H1 (cell line): ENCODE results near the gene SCGB1A1. TPM values are rescaled to one million over a fixed set of nuclear protein-coding genes. Genes with fewer than 3 reads are reported as not detected.

ENCODE experiments used
- CTCF ChIA-PET: fragments of 300-600 bp; sonication (Branson Sonifier 250); formaldehyde crosslinking; loops from one replicate; lab custom pipeline; 2021; ENCODE audit not compliant: partially characterized antibody; lab: Charles Lee
- POLR2A ChIA-PET: fragments of 300-600 bp; sonication (Branson Sonifier 250); formaldehyde crosslinking; loops from one replicate; lab custom pipeline; 2021; ENCODE audit warnings: inconsistent platforms; ENCODE audit not compliant: partially characterized antibody; lab: Charles Lee
- DNase-seq, 2 experiments: peaks; one replicate each; pipeline versions ENCODE4 v3.0.0 to v3.0.0-alpha.2; 2010 to 2022; ENCODE audit warnings: low spot score in 2 of 2, low read depth in 1 of 2, mixed read lengths in 1 of 2
- FAIRE-seq: peaks from 2 replicates; lab custom pipeline; 2011; peaks lifted over from hg19 to GRCh38; lab: Jason Lieb, UNC
- H2AFZ ChIP-seq: 2 replicates; pipeline ENCODE4 v1.8.1; 2012; ENCODE audit warnings: low read length, inconsistent platforms
- H2AK5ac ChIP-seq: 2 replicates; pipeline ENCODE4 v1.6.1; 2013; ENCODE audit warnings: low read depth, low read length
- H2BK120ac ChIP-seq: replicated peaks from 2 replicates; pipeline ENCODE3; 2013; ENCODE audit warnings: low read depth, low read length, inconsistent platforms
- H2BK12ac ChIP-seq: 2 replicates; pipeline ENCODE4 v1.6.1; 2013; ENCODE audit warnings: low read depth, low read length
- H2BK15ac ChIP-seq: 2 replicates; pipeline ENCODE4 v1.6.1; 2013; ENCODE audit warnings: low read length
- H2BK20ac ChIP-seq: 2 replicates; pipeline ENCODE4 v1.6.1; 2013; ENCODE audit warnings: low read length
- H2BK5ac ChIP-seq: 2 replicates; pipeline ENCODE4 v1.6.1; 2013; ENCODE audit warnings: low read depth, low read length
- H3K14ac ChIP-seq: 2 replicates; pipeline ENCODE4 v1.6.1; 2013; ENCODE audit warnings: inconsistent platforms; ENCODE audit not compliant: insufficient read length
- H3K18ac ChIP-seq: 2 replicates; pipeline ENCODE4 v1.6.1; 2013; ENCODE audit warnings: low read length; ENCODE audit errors: extremely low read depth
- H3K23ac ChIP-seq: 2 replicates; pipeline ENCODE4 v1.6.1; 2013; ENCODE audit warnings: inconsistent platforms; ENCODE audit not compliant: insufficient read length
- H3K23me2 ChIP-seq: 2 replicates; pipeline ENCODE4 v1.6.1; 2013; ENCODE audit warnings: low read depth, low read length
- H3K27ac ChIP-seq: 2 replicates; pipeline ENCODE4 v1.6.1; 2011; ENCODE audit warnings: low read depth, low read length, inconsistent platforms
- H3K27me3 ChIP-seq, 4 experiments: replicated peaks in 1 of 4; 1 replicate in 1 of 4; 2 replicates in 3 of 4; pipeline versions ENCODE4 v1.6.1 to v1.8.1; 2011 to 2013; ENCODE audit warnings: low read length in 3 of 4, mild to moderate bottlenecking in 3 of 4, inconsistent platforms in 2 of 4, mixed read lengths in 2 of 4, moderate library complexity in 1 of 4; ENCODE audit not compliant: control insufficient read depth in 3 of 4, insufficient read depth in 3 of 4; ENCODE audit errors: extremely low read depth in 1 of 4
- H3K36me3 ChIP-seq, 4 experiments: 2 replicates each; pipeline versions ENCODE4 v1.6.1 to v1.8.1; 2011 to 2013; ENCODE audit warnings: mild to moderate bottlenecking in 4 of 4, low read length in 3 of 4, moderate library complexity in 2 of 4, control low read depth in 1 of 4, inconsistent platforms in 1 of 4; ENCODE audit not compliant: insufficient read depth in 4 of 4, control insufficient read depth in 2 of 4
- H3K4ac ChIP-seq: replicated peaks from 2 replicates; pipeline ENCODE3; 2013; ENCODE audit warnings: low read length, low read depth, mixed read lengths, inconsistent platforms; ENCODE audit not compliant: insufficient read length
- H3K4me1 ChIP-seq, 4 experiments: replicated peaks in 1 of 4; 1 replicate in 1 of 4; 2 replicates in 3 of 4; pipeline versions ENCODE4 v1.6.1 to v1.8.1; 2011 to 2013; ENCODE audit warnings: low read length in 3 of 4, inconsistent platforms in 2 of 4, mixed read lengths in 1 of 4; ENCODE audit not compliant: insufficient read depth in 4 of 4, control insufficient read depth in 3 of 4
- H3K4me2 ChIP-seq, 2 experiments: 2 replicates each; pipeline versions ENCODE4 v1.6.1 to v1.8.1; 2011 to 2013; ENCODE audit warnings: low read depth in 2 of 2, low read length in 2 of 2, control low read depth in 1 of 2, inconsistent platforms in 1 of 2, mild to moderate bottlenecking in 1 of 2; ENCODE audit not compliant: insufficient read depth in 1 of 2
- H3K4me3 ChIP-seq, 4 experiments: fragments of 200-600, 300-600 bp in 1 of 4; sonication (generic), shearing (Covaris generic), sonication (Bioruptor Twin) in 1 of 4; 2 replicates each; pipeline versions ENCODE4 v1.5.1 to v1.8.1; 2011 to 2016; ENCODE audit warnings: low read length in 4 of 4, low read depth in 3 of 4, control low read depth in 2 of 4, inconsistent platforms in 2 of 4, mild to moderate bottlenecking in 2 of 4, mixed read lengths in 1 of 4, moderate library complexity in 1 of 4; ENCODE audit not compliant: insufficient read depth in 2 of 4; ENCODE audit errors: extremely low read depth in 1 of 4
- H3K56ac ChIP-seq: replicated peaks from 2 replicates; pipeline ENCODE3; 2013; ENCODE audit warnings: low read depth, mild to moderate bottlenecking, mixed read lengths, low read length, inconsistent platforms; ENCODE audit not compliant: insufficient read length
- H3K79me1 ChIP-seq: 2 replicates; pipeline ENCODE4 v1.6.1; 2013; ENCODE audit warnings: low read depth, low read length, control low read depth
- H3K79me2 ChIP-seq, 2 experiments: 2 replicates each; pipeline versions ENCODE4 v1.6.1 to v1.8.1; 2012 to 2013; ENCODE audit warnings: low read length in 2 of 2, mild to moderate bottlenecking in 2 of 2, inconsistent platforms in 1 of 2; ENCODE audit not compliant: insufficient read depth in 2 of 2, control insufficient read depth in 1 of 2
- H3K9ac ChIP-seq, 4 experiments: replicated peaks in 1 of 4; 1 replicate in 1 of 4; 2 replicates in 3 of 4; pipeline versions ENCODE4 v1.6.1 to v1.8.1; 2011 to 2013; ENCODE audit warnings: low read depth in 3 of 4, low read length in 3 of 4, control low read depth in 2 of 4, mild to moderate bottlenecking in 2 of 4, moderate library complexity in 2 of 4, inconsistent platforms in 1 of 4; ENCODE audit errors: extremely low read depth in 1 of 4
- H3K9me3 ChIP-seq, 2 experiments: 2 replicates each; pipeline versions ENCODE4 v1.6.1 to v1.8.1; 2012 to 2013; ENCODE audit warnings: mild to moderate bottlenecking in 2 of 2, moderate library complexity in 2 of 2, control low read depth in 1 of 2, inconsistent platforms in 1 of 2, low read depth in 1 of 2, low read length in 1 of 2, mixed read lengths in 1 of 2; ENCODE audit not compliant: insufficient read depth in 2 of 2
- H4K20me1 ChIP-seq, 2 experiments: replicated peaks in 1 of 2; 2 replicates each; pipeline versions ENCODE3 to v1.8.1; 2011 to 2013; ENCODE audit warnings: inconsistent platforms in 2 of 2, low read length in 2 of 2, mild to moderate bottlenecking in 1 of 2; ENCODE audit not compliant: insufficient read depth in 2 of 2, control insufficient read depth in 1 of 2
- H4K5ac ChIP-seq: 2 replicates; pipeline ENCODE4 v1.6.1; 2013; ENCODE audit warnings: low read length, low read depth, mixed read lengths, inconsistent platforms; ENCODE audit not compliant: insufficient read length
- H4K8ac ChIP-seq: 2 replicates; pipeline ENCODE4 v1.8.0; 2013; ENCODE audit warnings: mild to moderate bottlenecking, moderate library complexity, low read length, inconsistent platforms; ENCODE audit not compliant: insufficient read depth; ENCODE audit errors: extremely low read depth
- H4K91ac ChIP-seq: replicated peaks from 2 replicates; pipeline ENCODE3; 2013; ENCODE audit warnings: low read length, mixed read lengths, inconsistent platforms; ENCODE audit not compliant: insufficient read length
- CHD1 ChIP-seq: IDR thresholded peaks from 2 replicates; pipeline ENCODE4 v1.6.1; 2012; ENCODE audit warnings: low read depth, low read length, improper control_type of control experiment
- EGR1 ChIP-seq: IDR thresholded peaks from 2 replicates; pipeline ENCODE4 v1.6.1; 2011; ENCODE audit warnings: low read depth, low read length, borderline replicate concordance
- EP300 ChIP-seq, 2 experiments: IDR thresholded peaks; 1 replicate in 1 of 2; 2 replicates in 1 of 2; pipeline ENCODE4 v1.6.1; 2011 to 2012; ENCODE audit warnings: low read depth in 2 of 2, low read length in 2 of 2, mild to moderate bottlenecking in 2 of 2, borderline replicate concordance in 1 of 2, inconsistent platforms in 1 of 2, moderate library complexity in 1 of 2
- EZH2 ChIP-seq: fragments of 200-600 bp; sonication (generic); IDR thresholded peaks from 2 replicates; pipeline ENCODE4 v1.7.1; 2012; ENCODE audit warnings: low read depth, mild to moderate bottlenecking, moderate library complexity, low read length, inconsistent platforms; ENCODE audit not compliant: severe bottlenecking
- HDAC6 ChIP-seq: IDR thresholded peaks from one replicate; pipeline ENCODE4 v1.7.1; 2012; ENCODE audit warnings: low read depth, mild to moderate bottlenecking, inconsistent platforms, low read length, moderate library complexity
- KDM1A ChIP-seq: fragments of 200-600, 300-600 bp; sonication (generic); IDR thresholded peaks from 2 replicates; pipeline ENCODE4 v1.7.1; 2016; ENCODE audit warnings: mild to moderate bottlenecking, low read length, borderline replicate concordance
- RNF2 ChIP-seq: fragments of 200-900, 300-1000 bp; sonication (generic); IDR thresholded peaks from 2 replicates; pipeline ENCODE4 v1.7.1; 2016; ENCODE audit warnings: borderline replicate concordance, low read depth, mild to moderate bottlenecking, antibody characterized with exemption, low read length; ENCODE audit not compliant: poor library complexity, severe bottlenecking; ENCODE audit errors: missing control alignments
- WGBS, 2 experiments: shearing (Covaris generic) in 1 of 2; methylation state at CpG; one replicate each; pipeline versions ENCODE4 v1.1.6 to v1.1.7; 2013 to 2015; ENCODE audit warnings: low lambda C conversion rate in 2 of 2, mixed read lengths in 2 of 2, inconsistent platforms in 1 of 2, low coverage in 1 of 2, missing lambda C conversion rate in 1 of 2; ENCODE audit not compliant: insufficient replicate concordance in 2 of 2, insufficient coverage in 1 of 2, insufficient read length in 1 of 2; ENCODE audit errors: extremely low coverage in 1 of 2, missing lambda C conversion rate in 1 of 2; 5-methylcytosine and 5-hydroxymethylcytosine counted together
- polyA plus RNA-seq, 7 experiments: library from polyadenylated mRNA; depleted of rRNA in 3 of 7; stranded (reverse) in 5 of 7; unstranded in 2 of 7; fragments of >200 nt in 5 of 7; fragments of 200-250 nt in 2 of 7; gene quantifications; 1 replicate in 5 of 7; 2 replicates in 1 of 7; 4 replicates in 1 of 7; pipeline versions ENCODE4 v1.2.1 to v1.2.3, GENCODE V29; 2011 to 2013; ENCODE audit warnings: missing spikeins in 2 of 7, mixed read lengths in 2 of 7
- total RNA-seq: library from RNA; stranded (reverse); fragmentation: NEBNext Ultra II Directional; extraction: Animal tissue kit (Norgen Biotek cat#: 25700); gene quantifications from 2 replicates; pipeline ENCODE4 v1.2.1, GENCODE V29; 2021

Gene SCGB1A1
- total and polyA plus RNA-seq, 2 of the 8 experiments (the other 6 are each of a cell fraction or from before 2014, with no cell fraction given): not detected

DNA sequence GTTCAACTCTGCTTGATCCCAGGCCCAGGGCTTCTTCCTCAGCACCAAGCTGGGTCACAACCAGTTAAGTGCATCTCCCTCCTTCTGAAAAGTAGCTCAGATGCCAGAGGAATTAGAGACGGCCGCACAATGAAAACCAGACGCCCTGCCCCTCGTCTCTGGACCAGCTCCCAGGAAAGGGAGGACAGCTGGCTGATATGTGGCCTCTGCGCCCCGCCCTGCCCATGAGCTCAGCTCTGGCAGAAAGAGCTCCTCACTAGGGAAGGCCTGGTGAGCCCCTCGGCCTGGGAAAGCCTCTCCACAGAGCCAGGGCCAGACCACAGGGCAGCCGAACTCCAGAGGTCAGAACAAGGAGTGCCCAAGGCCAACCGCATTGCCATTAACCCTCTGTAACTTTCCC, 18.1 kb upstream of the SCGB1A1 start:
- DNase-seq (no peak), FAIRE-seq (no peak)
- Histone ChIP-seq H4K20me1 (no peaks in the 10 kb centered on the region), H3K9ac (no peak overlapping the region), H3K4ac (no peak overlapping the region), H3K4me3 (no peak overlapping the region), H3K4me1 (peaks cover 0 to 23% (median 1%) of the 10 kb centered on the region in 4 experiments; a peak in 5 of 7 replicates), H3K27ac (no peak overlapping the region), H3K18ac (no peak overlapping the region), H3K56ac (no peak overlapping the region), H3K23me2 (no peaks in the 10 kb centered on the region; the same call in 1 of the 2 replicates), H2BK20ac (no peak overlapping the region), H3K79me2 (no peaks in the 10 kb centered on the region), H3K23ac (no peak overlapping the region), H2BK15ac (no peak overlapping the region), H4K91ac (no peak overlapping the region), H2BK5ac (no peak overlapping the region), H3K4me2 (no peak overlapping the region), H3K36me3 (no peaks in the 10 kb centered on the region), H2AFZ (no peak overlapping the region), H2BK12ac (no peak overlapping the region), H3K79me1 (no peaks in the 10 kb centered on the region), H3K14ac (no peak overlapping the region), H2AK5ac (no peak overlapping the region), H4K8ac (no peak overlapping the region), H4K5ac (no peak overlapping the region), H2BK120ac (no peak overlapping the region), H3K27me3 (0 out of 7 replicates have a peak, but pooled peaks cover 0 to 2% (median 0%) of the 10 kb centered on the region in 4 experiments), H3K9me3 (no peaks in the 10 kb centered on the region)
- WGBS, 2 experiments: 88% methylated on average over 9 of the region's 9 CpGs; no CpG with 5 or more reads in 1 of the 2 experiments
- ChIA-PET POLR2A (interaction anchor here (1.3 kb wide), 2 partner anchors 10 to 172 kb away, joined by 3 to 4 read pairs; no protein-coding TSS in a partner anchor), CTCF (interaction anchor here (0.8 to 9.5 kb wide), 6 partner anchors 8 to 160 kb away, joined by 3 to 56 read pairs (median 8); no protein-coding TSS in a partner anchor)
- TF ChIP-seq EZH2: no peak
- no peak for TF ChIP-seq KDM1A
- TF ChIP-seq EP300 (IDR thresholded peaks at IDR 0.05; ENCODE audit: borderline replicate concordance in 1 of 2, low read depth in 2 of 2, low read length in 2 of 2): no peak
- TF ChIP-seq HDAC6: no peak
- TF ChIP-seq RNF2: no peak
- TF ChIP-seq CHD1: no peak
- TF ChIP-seq EGR1: no peak
